ENCODE measurements around the gene ST6GALNAC6.
A peak's percentile ranks its signal among the peaks of the same experiment; 100 is the strongest.

Gene ST6GALNAC6

GRCh38 chr9:127915801-127916719 lies 16.7 kb upstream of the ST6GALNAC6 start:
- DNase-seq, result peak; percentile 10

GRCh38 chr9:127915325-127915752 lies 15.9 kb upstream of the ST6GALNAC6 start:
- DNase-seq, result no peak

- no peak for DNase-seq
These were observed 14.3 kb upstream of the ST6GALNAC6 start for GRCh38 chr9:127913682-127914081.

GRCh38 chr9:127912882-127913281 lies 13.5 kb upstream of the ST6GALNAC6 start:
- no peak for DNase-seq

- DNase-seq, result no peak
These were observed 12.9 kb upstream of the ST6GALNAC6 start for GRCh38 chr9:127912296-127912695.

GRCh38 chr9:127910613-127911205 lies 11.3 kb upstream of the ST6GALNAC6 start:
- DNase-seq, result no peak

- DNase-seq, result no peak
These were observed 10.5 kb upstream of the ST6GALNAC6 start for GRCh38 chr9:127909839-127910273.

- no peak for DNase-seq
These were observed 9.2 kb upstream of the ST6GALNAC6 start for GRCh38 chr9:127908660-127908926.

GRCh38 chr9:127907867-127908659 lies 8.7 kb upstream of the ST6GALNAC6 start:
- no peak for DNase-seq

GRCh38 chr9:127905788-127906191 lies 6.4 kb upstream of the ST6GALNAC6 start:
- DNase-seq, result no peak

GRCh38 chr9:127905004-127905728 lies 5.8 kb upstream of the ST6GALNAC6 start:
- DNase-seq, result peak; percentile 62

- peak; percentile 82 for DNase-seq
These were observed 5.2 kb upstream of the ST6GALNAC6 start for GRCh38 chr9:127904561-127905003.

GRCh38 chr9:127903557-127904475 lies 4.4 kb upstream of the ST6GALNAC6 start:
- DNase-seq, result peak; percentile 84

- DNase-seq, result no peak
These were observed 823 bp downstream of the ST6GALNAC6 start for GRCh38 chr9:127898433-127899127.

GRCh38 chr9:127897193-127897692 lies 2.2 kb downstream of the ST6GALNAC6 start:
- no peak for DNase-seq

- DNase-seq, result no peak
These were observed 2.8 kb downstream of the ST6GALNAC6 start for GRCh38 chr9:127896395-127897192.

GRCh38 chr9:127895811-127896210 lies 3.6 kb downstream of the ST6GALNAC6 start:
- DNase-seq, result no peak

- no peak for DNase-seq
These were observed 6.0 kb downstream of the ST6GALNAC6 start for GRCh38 chr9:127893392-127893791.

GRCh38 chr9:127892831-127893230 lies 6.6 kb downstream of the ST6GALNAC6 start:
- no peak for DNase-seq

- DNase-seq, result no peak
These were observed 9.3 kb downstream of the ST6GALNAC6 start for GRCh38 chr9:127890053-127890452.

Data from GF-D8 (cell line).